HepG2 (cell line): ENCODE data around the gene RPS27L. TPM values are rescaled to one million over a fixed set of nuclear protein-coding genes. Genes with fewer than 3 reads are reported as not detected.

Source experiments
- AGO2 ChIP-seq: fragments of 200-400 bp; formaldehyde crosslinking; optimal IDR thresholded peaks from 2 replicates; pipeline ENCODE3; 2017; ENCODE audit warnings: mild to moderate bottlenecking, low read depth, low read length, moderate library complexity
- ATM ChIP-seq: fragments of 450-650 bp; IDR thresholded peaks from 2 replicates; pipeline ENCODE4 v1.7.1; 2017; ENCODE audit warnings: mild to moderate bottlenecking, borderline replicate concordance
- CC2D1A ChIP-seq: sonication (generic); formaldehyde crosslinking; IDR thresholded peaks from 2 replicates; pipeline ENCODE4 v1.8.1; 2023; ENCODE audit warnings: mild to moderate bottlenecking, missing genetic modification reagents
- EP300 ChIP-seq, 3 experiments: sonication (generic) in 1 of 3; formaldehyde crosslinking in 1 of 3; IDR thresholded peaks; 2 replicates each; pipeline versions ENCODE4 v1.5.1 to v1.6.1; 2011 to 2020; ENCODE audit warnings: low read depth in 2 of 3, low read length in 2 of 3, borderline replicate concordance in 1 of 3, improper control_type of control experiment in 1 of 3, mild to moderate bottlenecking in 1 of 3, missing genetic modification reagents in 1 of 3, moderate library complexity in 1 of 3
- FOXO1 ChIP-seq: sonication (generic); formaldehyde crosslinking; IDR thresholded peaks from 2 replicates; pipeline ENCODE4 v1.4.0; 2020; ENCODE audit warnings: missing genetic modification reagents
- HOXA7 ChIP-seq: sonication (generic); formaldehyde crosslinking; IDR thresholded peaks from 2 replicates; pipeline ENCODE4 v1.8.1; 2022; ENCODE audit warnings: mild to moderate bottlenecking, missing genetic modification reagents, moderate library complexity
- LCORL ChIP-seq, 2 experiments: fragments of 450-650 bp in 1 of 2; sonication (generic) in 1 of 2; formaldehyde crosslinking in 1 of 2; IDR thresholded peaks; 2 replicates each; pipeline versions ENCODE4 v1.5.0 to v1.6.1; 2017 to 2020; ENCODE audit warnings: antibody characterized with exemption in 1 of 2, missing genetic modification reagents in 1 of 2
- MED13 ChIP-seq: sonication (generic); formaldehyde crosslinking; IDR thresholded peaks from 2 replicates; pipeline ENCODE4 v1.5.0; 2020; ENCODE audit warnings: missing genetic modification reagents
- MEIS1 ChIP-seq: sonication (generic); formaldehyde crosslinking; IDR thresholded peaks from 2 replicates; pipeline ENCODE4 v1.9.0; 2021; ENCODE audit warnings: mild to moderate bottlenecking, missing genetic modification reagents, moderate library complexity, borderline replicate concordance
- MIER3 ChIP-seq: IDR thresholded peaks from 2 replicates; pipeline ENCODE4 v1.6.1; 2016; ENCODE audit warnings: missing compliant biosample characterization, borderline replicate concordance
- MTA1 ChIP-seq: sonication (generic); formaldehyde crosslinking; IDR thresholded peaks from 2 replicates; pipeline ENCODE4 v1.4.0; 2020; ENCODE audit warnings: missing genetic modification reagents, mild to moderate bottlenecking, borderline replicate concordance
- PHF20 ChIP-seq: sonication (generic); formaldehyde crosslinking; IDR thresholded peaks from 2 replicates; pipeline ENCODE4 v1.5.0; 2020; ENCODE audit warnings: mild to moderate bottlenecking, missing genetic modification reagents
- RARA ChIP-seq: IDR thresholded peaks from 2 replicates; pipeline ENCODE4 v1.6.1; 2016; ENCODE audit warnings: missing genetic modification reagents, missing compliant biosample characterization
- TBL1XR1 ChIP-seq: fragments of 150-350 bp; IDR thresholded peaks from 2 replicates; pipeline ENCODE4 v1.6.1; 2014; ENCODE audit warnings: borderline replicate concordance, low read length; ENCODE audit not compliant: partially characterized antibody
- TBX2 ChIP-seq: sonication (generic); formaldehyde crosslinking; IDR thresholded peaks from 2 replicates; pipeline ENCODE4 v1.5.0; 2020; ENCODE audit warnings: missing genetic modification reagents, mild to moderate bottlenecking, borderline replicate concordance
- ZNF292 ChIP-seq: sonication (generic); formaldehyde crosslinking; IDR thresholded peaks from 2 replicates; pipeline ENCODE4 v1.8.1; 2022; ENCODE audit warnings: mild to moderate bottlenecking, low read depth, missing genetic modification reagents, borderline replicate concordance
- ZNF383 ChIP-seq: sonication (generic); formaldehyde crosslinking; IDR thresholded peaks from 2 replicates; pipeline ENCODE4 v1.4.0; 2020; ENCODE audit warnings: missing genetic modification reagents, mild to moderate bottlenecking, borderline replicate concordance
- ZNF431 ChIP-seq: sonication (generic); formaldehyde crosslinking; IDR thresholded peaks from 2 replicates; pipeline ENCODE4 v1.9.0; 2022; ENCODE audit warnings: missing genetic modification reagents, low read depth, mild to moderate bottlenecking, borderline replicate concordance
- ZNF766 ChIP-seq: sonication (generic); formaldehyde crosslinking; IDR thresholded peaks from 2 replicates; pipeline ENCODE4 v1.5.0; 2020; ENCODE audit warnings: missing genetic modification reagents, borderline replicate concordance
- ZNF773 ChIP-seq: sonication (generic); formaldehyde crosslinking; IDR thresholded peaks from 2 replicates; pipeline ENCODE4 v1.4.0; 2020; ENCODE audit warnings: missing genetic modification reagents, borderline replicate concordance
- ZNF781 ChIP-seq: sonication (generic); formaldehyde crosslinking; IDR thresholded peaks from 2 replicates; pipeline ENCODE4 v1.5.1; 2020; ENCODE audit warnings: borderline replicate concordance, mild to moderate bottlenecking, missing genetic modification reagents; ENCODE audit errors: not compliant biosample characterization
- ZNF883 ChIP-seq: sonication (generic); formaldehyde crosslinking; IDR thresholded peaks from 2 replicates; pipeline ENCODE4 v1.5.1; 2020; ENCODE audit warnings: mild to moderate bottlenecking, missing genetic modification reagents; ENCODE audit errors: not compliant biosample characterization
- polyA plus RNA-seq, 8 experiments: library from polyadenylated mRNA; depleted of rRNA in 3 of 8; stranded (reverse) in 7 of 8; unstranded in 1 of 8; fragments of >200 nt; fragmentation: Illumina TruSeq in 4 of 8; extraction: Trizol in 4 of 8; gene quantifications; 2 replicates each; pipeline versions ENCODE4 v1.2.1 to v1.2.3, GENCODE V29; 2011 to 2016; ENCODE audit warnings: low read depth in 4 of 8, missing spikeins in 1 of 8, mixed read lengths in 1 of 8; ENCODE audit not compliant: insufficient read depth in 1 of 8
- total RNA-seq, 5 experiments: library from RNA; depleted of rRNA; stranded (reverse); fragments of >200 nt; fragmentation: Illumina TruSeq; extraction: Trizol; gene quantifications; 2 replicates each; pipeline ENCODE4 v1.2.3, GENCODE V29; 2016; ENCODE audit warnings: low read depth in 1 of 5
- TF ChIP-seq, protein P1 (sequence below): sonication (generic); formaldehyde crosslinking; IDR thresholded peaks from 2 replicates; pipeline ENCODE4 v1.4.0; 2020; ENCODE audit warnings: mild to moderate bottlenecking, missing genetic modification reagents
- TF ChIP-seq, protein P2 (sequence below): sonication (generic); formaldehyde crosslinking; IDR thresholded peaks from 2 replicates; pipeline ENCODE4 v1.4.0; 2020; ENCODE audit warnings: mild to moderate bottlenecking, missing genetic modification reagents, borderline replicate concordance

The RPS27L gene
- total and polyA plus RNA-seq, 2 of the 13 experiments (the other 11 are each of a cell fraction or from before 2014, with no cell fraction given), result 231 to 433 TPM

DNA sequence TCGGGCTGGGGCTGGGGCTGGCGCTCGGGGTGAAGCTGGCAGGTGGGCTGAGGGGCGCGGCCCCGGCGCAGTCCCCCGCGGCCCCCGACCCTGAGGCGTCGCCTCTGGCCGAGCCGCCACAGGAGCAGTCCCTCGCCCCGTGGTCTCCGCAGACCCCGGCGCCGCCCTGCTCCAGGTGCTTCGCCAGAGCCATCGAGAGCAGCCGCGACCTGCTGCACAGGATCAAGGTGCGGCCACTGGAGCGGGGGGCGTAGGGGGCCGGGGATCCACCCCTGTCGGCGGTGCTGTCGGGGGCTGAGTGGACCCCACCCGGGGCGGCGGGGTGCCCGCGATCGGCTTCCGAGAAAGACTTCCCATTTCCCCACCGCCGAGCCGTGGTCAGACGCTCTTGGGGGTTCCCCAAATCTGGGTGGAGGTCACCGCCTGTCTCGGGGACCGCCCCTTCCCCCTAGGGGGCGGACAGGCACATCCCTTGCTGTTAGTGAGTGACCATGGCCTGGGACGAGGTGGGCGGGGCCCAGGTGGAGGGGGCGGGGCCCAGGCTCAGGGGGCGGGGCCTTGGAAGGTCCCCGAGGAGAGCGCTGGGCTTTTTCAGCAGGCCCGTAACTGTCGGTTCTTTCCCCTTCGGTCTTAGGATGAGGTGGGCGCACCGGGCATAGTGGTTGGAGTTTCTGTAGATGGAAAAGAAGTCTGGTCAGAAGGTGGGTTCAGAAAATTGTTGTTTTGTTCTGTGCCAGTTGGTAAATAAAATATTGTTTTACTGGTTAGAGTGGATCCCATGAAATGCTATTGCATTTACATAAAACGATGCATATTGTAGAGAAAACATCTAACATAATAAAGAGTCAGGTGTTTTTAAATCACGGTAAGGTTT lies 35.0 kb downstream of the RPS27L start (continued):
- TF ChIP-seq MEIS1 (CRISPR knock-in tag) (0 out of 2 replicates have a peak, but pooled peaks have one; percentile 9), HOXA7 (CRISPR knock-in tag) (no peak), LCORL (IDR thresholded peaks at IDR 0.05) (no peak), LCORL (CRISPR knock-in tag; IDR thresholded peaks at IDR 0.05) (peak; percentile 62; the same call in 1 of the 2 replicates), MTA1 (CRISPR knock-in tag) (peak; percentile 75; the same call in 1 of the 2 replicates), ZNF431 (CRISPR knock-in tag) (0 out of 2 replicates have a peak, but pooled peaks have one; percentile 44), ZNF883 (no peak), RARA (CRISPR knock-in tag) (0 out of 2 replicates have a peak, but pooled peaks have one; percentile 17), ZNF781 (CRISPR knock-in tag) (no peak), ATM (no peak), EP300 (IDR thresholded peaks at IDR 0.05; ENCODE audit: low read depth in 2 of 2, low read length in 2 of 2) (no peak), EP300 (CRISPR knock-in tag; IDR thresholded peaks at IDR 0.05; ENCODE audit: borderline replicate concordance) (no peak), ZNF292 (CRISPR knock-in tag) (0 out of 2 replicates have a peak, but pooled peaks have one; percentile 17), AGO2 (peak; percentile 59), CC2D1A (CRISPR knock-in tag) (no peak), TBX2 (peak; percentile 32; the same call in 1 of the 2 replicates), MED13 (CRISPR knock-in tag) (no peak), ZNF773 (CRISPR knock-in tag) (no peak), MIER3 (CRISPR knock-in tag) (no peak), ZNF383 (0 out of 2 replicates have a peak, but pooled peaks have one; percentile 41), ZNF766 (CRISPR knock-in tag) (no peak), PHF20 (no peak), TBL1XR1 (no peak), FOXO1 (CRISPR knock-in tag) (no peak; the same call in 1 of the 2 replicates)
- TF ChIP-seq, protein P1, sequence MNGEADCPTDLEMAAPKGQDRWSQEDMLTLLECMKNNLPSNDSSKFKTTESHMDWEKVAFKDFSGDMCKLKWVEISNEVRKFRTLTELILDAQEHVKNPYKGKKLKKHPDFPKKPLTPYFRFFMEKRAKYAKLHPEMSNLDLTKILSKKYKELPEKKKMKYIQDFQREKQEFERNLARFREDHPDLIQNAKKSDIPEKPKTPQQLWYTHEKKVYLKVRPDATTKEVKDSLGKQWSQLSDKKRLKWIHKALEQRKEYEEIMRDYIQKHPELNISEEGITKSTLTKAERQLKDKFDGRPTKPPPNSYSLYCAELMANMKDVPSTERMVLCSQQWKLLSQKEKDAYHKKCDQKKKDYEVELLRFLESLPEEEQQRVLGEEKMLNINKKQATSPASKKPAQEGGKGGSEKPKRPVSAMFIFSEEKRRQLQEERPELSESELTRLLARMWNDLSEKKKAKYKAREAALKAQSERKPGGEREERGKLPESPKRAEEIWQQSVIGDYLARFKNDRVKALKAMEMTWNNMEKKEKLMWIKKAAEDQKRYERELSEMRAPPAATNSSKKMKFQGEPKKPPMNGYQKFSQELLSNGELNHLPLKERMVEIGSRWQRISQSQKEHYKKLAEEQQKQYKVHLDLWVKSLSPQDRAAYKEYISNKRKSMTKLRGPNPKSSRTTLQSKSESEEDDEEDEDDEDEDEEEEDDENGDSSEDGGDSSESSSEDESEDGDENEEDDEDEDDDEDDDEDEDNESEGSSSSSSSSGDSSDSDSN, result 0 out of 2 replicates have a peak, but pooled peaks have one; percentile 14
- TF ChIP-seq, protein P2, sequence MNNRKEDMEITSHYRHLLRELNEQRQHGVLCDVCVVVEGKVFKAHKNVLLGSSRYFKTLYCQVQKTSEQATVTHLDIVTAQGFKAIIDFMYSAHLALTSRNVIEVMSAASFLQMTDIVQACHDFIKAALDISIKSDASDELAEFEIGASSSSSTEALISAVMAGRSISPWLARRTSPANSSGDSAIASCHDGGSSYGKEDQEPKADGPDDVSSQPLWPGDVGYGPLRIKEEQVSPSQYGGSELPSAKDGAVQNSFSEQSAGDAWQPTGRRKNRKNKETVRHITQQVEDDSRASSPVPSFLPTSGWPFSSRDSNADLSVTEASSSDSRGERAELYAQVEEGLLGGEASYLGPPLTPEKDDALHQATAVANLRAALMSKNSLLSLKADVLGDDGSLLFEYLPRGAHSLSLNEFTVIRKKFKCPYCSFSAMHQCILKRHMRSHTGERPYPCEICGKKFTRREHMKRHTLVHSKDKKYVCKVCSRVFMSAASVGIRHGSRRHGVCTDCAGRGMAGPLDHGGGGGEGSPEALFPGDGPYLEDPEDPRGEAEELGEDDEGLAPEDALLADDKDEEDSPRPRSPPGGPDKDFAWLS (CRISPR knock-in tag), result no peak
